CD1c-positive myeloid dendritic cell (primary cell): Measurements from ENCODE around the gene NCAM2.
"Not testable (repeated sequence)": the region's sequence is repeated elsewhere in the genome, so short reads cannot be mapped to it uniquely, and the experiment has no call there.

Experiments used
- DNase-seq: peaks from one replicate; pipeline ENCODE4 v3.0.0-alpha.2; 2016; ENCODE audit errors: extremely low spot score

Gene NCAM2

DNA sequence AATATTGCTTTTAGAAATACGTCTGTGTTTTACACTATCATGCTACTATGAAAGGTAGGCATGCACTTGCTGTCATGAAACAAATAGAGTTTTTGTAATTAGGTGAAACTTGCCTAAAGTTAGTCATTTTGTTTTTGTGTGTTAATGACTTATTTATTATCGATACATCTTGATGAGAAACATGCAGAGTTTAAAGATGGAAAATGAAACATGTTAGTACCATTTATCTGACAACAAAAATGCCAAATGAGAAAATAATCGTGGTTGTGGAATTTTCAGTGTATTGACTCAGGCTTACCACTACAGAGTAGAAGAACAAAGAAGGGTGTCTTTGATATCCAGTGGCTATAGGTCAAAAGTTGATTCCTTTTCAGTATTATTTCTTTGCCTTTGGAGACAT, 105.5 kb downstream of the NCAM2 start:
- no peak for DNase-seq

DNA sequence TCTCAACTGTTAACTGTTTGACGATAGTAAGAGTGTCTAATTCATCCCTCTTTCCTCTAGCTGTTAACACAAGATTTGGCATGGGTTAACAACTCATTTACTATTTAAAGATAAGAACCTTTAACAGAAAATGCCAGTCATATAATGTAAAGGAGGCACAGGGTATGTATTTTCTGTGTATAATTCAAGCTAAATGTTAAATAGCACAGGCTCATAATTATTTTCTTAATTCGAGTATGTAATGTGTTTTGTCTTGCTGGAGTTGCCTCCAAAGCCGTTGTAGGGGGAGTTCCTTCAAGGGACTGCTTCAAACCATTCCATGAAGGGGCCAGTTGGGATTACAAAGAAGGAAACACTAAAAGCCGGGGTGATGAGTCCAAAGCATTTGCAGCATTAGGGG, 111.5 kb downstream of the NCAM2 start:
- DNase-seq: no peak

DNA sequence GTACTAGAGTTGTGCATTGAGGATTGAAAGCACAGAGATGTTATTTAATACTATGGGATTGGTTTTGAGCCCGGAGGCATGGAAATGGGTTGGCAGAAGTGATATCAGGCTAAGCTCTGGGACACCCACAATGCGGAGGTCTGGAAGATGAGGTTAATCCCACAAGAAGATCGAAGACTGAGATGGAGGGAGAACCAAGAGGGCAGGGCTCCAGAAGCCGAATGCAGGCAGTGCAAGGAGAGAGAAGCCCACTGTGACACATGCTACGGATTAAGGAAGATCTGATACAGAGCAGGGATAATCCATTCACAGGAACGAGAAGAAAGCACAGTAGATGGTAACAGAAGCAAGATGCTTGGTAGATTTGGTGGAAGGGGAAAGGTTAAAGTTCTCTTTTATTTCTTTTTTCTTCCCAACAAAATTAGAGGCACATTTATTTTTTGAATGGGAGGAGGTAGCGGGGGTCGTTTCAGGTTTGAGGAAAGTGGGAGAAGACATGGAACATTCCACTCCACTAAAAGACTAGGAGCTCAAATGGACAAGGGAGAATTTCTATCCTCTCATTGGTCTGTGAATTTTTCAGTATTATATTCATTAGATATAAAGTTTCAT, 113.2 kb downstream of the NCAM2 start:
- no peak for DNase-seq

DNA sequence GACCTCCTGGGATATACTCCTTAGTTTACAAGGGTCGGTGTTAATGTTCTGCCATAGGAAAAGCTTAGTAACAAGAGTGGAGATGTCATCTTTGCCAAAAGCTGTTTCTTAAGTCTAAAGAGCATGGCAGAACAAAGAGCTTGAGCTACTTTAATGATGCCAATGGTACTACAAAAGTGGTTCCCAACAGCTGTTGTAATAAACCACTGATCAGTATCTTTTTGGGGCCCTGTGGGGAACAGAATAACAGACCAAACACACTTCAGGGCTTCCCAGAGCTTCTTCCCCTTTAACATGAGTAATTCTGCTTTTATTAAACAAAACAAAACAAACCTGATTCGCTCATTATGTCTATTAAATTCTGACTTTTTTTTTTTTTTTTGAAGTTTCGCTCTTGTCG, 116.3 kb downstream of the NCAM2 start:
- no peak for DNase-seq

DNA sequence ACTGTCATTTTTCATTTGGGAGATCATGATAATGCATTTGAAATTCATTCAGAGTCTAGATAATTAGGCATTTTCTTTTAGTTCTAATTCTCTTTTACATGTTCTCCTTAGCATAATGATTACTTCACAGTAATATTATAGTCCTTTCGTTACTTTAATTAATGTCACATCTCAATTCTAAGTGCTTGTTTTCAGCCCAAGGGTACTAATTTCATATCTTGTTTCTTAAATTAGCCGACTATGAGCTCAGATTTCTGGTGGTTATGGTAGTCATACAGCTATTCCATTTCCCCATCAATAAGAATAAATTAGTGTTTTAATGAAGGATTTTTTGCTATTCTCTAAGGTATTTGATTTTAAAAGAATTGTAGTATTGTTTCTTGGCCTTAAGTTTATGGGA, 120.9 kb downstream of the NCAM2 start:
- no peak for DNase-seq

DNA sequence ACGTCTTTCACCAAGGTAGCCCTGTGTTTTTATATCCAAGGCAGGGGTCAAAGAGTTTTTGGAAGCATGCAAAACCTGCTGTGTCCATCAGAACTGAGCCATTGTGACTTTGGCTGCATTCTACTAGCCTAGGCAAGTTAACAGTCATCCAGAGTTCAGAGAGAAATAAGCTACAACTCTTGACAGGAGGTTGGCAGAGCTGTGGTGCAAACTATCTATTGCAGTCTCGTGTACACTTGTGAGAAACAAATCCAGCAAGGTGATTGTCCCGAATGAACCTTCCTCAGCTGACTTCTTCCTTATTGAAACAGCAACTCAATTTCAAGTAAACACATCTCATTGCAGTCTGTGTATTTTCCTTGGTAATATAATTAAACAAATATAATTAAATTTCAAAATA, 124.5 kb downstream of the NCAM2 start:
- no peak for DNase-seq

DNA sequence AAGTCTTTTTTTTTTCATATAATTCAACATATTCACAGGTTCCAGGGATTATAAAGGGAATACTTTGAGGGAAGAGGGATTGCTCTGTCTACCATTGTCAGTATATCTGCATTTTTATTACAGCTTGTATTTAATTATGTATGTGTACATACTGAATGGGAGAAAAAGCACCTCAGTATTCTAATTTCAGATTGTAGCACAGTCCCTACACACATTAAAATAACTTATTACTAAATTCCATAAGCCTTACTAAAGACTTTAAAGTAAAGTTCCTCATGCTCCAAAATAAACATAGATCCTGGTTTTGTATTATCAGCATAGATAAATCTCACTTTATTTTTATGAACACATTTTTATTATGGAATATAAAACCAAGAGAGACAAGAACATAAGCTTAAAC, 134.2 kb downstream of the NCAM2 start:
- DNase-seq: no peak

DNA sequence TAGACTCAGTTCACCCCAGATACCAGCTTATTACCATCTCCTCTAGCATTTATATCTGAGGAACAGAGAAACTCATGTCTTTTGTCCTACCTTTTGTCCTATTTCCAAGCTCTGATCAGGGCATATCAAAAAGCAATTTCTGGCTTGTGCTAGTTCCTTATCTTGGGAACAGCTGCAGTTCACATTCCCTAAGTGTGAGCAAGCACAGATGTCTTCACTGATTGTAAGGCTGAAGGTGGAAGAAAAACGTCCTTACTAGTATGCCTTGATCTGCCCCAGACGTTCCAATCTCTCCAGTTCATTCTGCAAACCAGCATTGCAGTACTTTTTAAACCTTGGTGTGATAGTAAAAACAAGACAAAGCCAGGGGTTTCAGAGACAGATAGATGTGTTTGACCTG, 139.8 kb downstream of the NCAM2 start:
- no peak for DNase-seq

DNA sequence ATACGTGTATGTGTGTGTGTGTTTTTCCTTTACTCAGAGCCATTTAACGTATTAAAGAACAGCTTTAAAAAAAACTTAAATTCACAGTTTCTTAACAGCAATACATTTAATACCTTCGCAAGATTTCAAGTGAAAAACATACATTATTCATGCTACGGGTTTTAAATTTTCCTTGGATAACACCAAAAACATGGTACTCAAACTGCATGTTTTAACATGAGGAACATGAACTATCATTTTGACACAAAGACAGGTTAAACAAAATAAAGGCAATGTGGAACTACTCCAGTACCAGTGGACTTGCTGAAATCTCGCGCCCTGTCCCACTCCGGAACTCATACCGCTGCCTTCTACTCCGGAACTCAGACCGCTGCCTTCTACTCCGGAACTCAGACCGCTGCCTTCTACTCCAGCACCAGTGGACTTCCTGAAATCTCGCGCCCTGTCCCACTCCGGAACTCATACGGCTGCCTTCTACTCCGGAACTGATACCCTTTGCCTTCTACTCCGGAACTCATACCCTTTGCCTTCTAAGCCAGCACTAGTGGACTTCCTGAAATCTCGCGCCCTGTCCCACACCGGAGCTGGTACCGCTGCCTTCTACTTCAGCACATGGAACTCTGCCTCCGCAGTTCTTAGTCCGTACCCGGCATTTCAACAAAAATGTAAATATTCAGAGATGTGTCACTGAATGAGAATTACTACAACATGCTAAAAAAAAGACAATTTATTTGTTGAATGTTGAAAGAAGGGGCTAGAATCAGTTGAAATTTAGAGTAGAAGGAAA, 148.6 kb downstream of the NCAM2 start:
- no peak for DNase-seq

DNA sequence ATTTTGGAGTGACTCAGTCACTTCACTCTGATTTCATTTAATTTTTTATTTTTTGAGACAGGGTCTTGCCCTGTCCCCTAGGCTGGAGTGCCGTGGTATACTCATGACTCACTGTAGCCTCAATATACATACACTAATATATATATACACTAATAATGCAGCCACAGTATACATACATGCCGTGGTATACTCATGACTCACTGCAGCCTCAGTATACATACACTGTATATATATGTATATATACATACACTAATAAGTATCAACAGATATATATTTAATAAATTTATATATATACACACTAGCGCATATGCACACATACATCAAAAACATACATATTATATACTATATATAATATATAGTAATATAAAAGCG, 149.2 kb downstream of the NCAM2 start:
- no peak for DNase-seq

DNA sequence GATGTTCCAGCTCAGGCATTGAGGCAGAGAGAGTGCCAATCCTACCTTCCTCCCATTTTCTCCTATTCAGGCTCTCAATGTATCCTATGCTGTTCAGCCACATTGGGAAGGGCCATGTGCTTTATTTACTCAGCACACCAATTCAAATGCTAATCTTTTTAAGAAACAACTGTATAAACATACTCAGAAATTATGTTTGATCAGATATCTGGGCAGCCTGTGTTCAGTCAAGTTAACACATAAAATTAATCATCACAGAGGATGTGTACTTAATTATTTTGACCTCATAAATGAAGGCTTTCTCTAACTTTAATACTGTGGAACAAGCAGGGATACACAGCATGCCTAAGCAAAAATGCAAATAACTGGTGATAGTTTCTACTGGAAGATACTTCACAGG, 149.8 kb downstream of the NCAM2 start:
- DNase-seq: no peak

DNA sequence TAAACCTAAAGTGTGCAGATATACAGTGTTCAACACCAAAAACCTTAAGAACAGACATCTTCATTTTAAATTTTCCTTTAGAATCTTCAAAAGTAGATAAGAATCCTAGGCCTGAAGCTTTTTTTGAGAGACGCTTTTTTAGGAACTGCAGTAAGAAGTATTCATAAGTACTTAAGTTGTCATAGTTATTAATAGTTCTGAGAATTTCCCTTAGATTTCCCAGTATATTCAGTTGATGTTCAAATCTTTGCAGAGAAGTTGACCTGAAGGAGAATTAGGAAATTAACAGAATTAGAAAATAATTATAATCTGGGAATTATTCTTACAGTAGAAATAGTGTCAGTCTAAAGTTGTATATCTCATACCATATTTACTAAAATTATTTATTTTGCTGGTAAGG, 150.3 kb downstream of the NCAM2 start:
- no peak for DNase-seq

DNA sequence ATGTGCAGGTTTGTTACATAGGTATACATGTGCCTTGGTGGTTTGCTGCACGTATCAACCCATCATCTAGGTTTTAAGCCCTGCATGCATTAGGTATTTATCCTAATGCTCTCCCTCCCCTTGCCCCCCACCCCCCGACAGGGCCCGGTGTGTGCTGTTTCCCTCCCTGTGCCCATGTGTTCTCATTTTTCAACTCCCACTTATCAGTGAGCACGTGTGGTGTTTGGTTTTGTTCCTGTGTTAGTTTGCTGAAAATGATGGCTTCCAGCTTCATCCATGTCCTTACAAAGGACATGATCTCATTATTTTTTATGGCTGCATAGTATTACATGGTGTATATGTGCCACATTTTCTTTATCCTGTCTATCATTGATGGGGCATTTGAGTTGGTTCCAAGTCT, 151.2 kb downstream of the NCAM2 start:
- DNase-seq: not testable (repeated sequence)

DNA sequence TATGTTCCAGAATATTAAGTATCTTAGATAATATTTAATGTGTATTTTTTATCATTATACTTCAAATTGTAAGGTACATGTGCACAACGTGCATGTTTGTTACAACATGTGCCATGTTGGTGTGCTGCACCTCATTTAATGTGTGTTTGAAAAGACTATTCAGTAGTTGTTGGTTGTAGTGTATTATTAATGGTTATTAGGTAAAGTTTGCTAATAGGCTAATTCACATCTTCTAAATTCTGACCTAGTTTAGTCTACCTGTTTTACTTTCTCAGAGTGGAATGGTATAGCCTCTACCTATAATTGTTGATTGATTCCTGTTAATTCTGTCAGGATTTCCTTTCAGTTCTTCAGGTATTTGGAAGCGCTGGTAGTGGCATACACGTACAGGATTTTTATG, 153.0 kb downstream of the NCAM2 start:
- no peak for DNase-seq

DNA sequence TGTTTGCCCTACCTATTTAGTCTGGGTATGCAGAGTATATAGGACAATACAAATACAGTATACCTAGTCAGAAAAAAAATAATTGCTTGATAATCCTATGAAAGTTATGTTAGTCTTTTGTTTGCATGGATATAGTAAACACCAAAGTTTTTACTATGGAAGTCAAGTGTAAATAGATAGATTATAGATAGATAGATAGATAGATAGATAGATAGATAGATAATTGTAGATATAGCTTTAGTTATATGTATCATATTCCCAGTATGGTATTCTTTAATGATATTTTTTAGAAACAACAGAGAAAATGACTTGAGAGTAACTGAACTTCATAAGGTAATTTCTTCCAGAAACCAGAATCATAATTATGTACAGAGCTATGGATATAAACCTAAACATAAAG, 158.2 kb downstream of the NCAM2 start:
- DNase-seq: no peak

DNA sequence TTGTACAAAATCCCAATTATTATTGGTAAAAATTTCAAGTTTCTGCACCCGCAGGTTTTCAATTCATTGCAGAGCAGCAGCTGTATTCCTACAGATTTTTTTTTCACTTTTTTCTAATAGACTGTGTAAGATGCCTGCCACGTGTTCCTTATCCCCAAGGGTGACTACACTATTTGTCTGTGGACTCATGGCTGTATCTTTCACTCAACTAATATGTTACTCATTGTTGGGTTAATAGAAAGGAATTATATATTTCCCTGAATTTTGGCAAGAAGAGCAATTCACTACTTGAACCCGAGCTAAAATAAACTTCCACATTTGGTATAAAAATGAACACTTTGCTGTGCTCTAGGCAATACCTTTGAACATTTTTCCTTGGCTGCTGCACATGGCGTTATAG, 158.7 kb downstream of the NCAM2 start:
- DNase-seq: no peak

DNA sequence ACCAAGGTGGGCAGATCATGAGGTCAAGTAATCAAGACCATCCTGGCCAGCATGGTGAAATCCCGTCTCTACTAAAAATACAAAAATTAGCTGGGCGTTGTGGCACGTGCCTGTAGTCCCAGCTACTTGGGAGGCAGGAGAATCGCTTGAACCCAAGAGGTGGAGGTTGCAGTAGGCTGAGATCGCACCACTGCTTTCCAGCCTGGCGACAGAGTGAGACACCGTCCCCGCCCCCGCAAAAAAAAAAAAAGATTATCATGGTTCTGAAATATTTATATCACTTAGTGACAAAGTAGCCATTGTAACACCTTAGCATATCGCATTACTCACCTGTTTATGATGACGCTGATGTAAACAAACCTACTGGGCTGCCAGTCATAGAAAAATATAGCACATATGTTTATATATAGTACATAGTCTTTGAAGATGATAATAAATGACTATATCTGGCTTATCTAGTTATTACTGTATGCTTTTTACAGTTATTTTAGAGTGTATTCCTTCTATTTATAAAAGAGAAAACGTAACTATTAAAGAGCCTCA, 160.2 kb downstream of the NCAM2 start:
- no peak for DNase-seq

DNA sequence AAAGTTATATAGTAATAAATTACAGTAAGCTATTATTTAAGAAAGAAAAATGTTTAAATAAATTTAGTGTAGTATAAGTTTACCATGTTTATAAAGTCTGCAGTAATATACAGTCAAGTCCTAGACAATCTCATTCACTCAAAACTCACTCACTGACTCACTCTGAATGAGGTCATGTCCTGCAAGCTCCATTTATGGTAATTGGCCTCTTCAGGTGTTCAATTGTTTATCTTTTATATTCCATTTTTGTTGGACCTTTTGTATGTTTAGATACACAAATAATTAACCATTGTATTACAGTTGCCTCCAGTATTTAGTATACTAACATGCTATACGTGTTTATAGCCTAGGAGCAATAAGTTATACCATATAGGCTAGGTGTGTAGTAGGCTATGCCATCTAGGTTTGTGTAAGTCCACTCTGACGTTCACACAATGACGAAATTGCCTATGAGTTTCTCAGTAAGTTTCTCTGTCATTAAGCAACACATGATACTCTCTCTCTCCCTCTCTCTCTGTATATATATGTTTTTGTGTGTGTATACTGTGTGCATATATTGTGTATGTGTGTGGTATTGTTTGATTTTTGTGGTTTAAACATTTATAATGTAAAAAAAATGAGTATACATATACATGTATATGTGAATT, 161.2 kb downstream of the NCAM2 start:
- no peak for DNase-seq

DNA sequence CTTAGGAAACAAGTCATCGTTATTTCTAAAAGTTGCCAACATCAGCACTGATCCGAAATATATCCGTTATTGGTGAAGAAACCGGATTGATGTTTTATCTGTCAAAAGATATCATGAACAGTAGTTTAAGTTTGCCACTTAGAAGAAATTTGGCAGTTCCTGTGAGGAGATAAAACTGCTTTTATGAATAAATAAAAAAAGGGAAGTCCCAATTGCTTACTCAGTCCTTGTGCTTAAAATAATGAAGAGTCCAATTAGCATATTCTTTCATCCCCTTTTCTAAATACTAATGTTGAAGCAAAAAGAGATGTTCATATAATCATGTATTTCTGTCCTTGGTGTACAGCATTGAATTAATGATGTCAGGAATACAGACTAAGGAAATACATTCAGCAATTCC, 164.6 kb downstream of the NCAM2 start:
- DNase-seq: peak; percentile 34

DNA sequence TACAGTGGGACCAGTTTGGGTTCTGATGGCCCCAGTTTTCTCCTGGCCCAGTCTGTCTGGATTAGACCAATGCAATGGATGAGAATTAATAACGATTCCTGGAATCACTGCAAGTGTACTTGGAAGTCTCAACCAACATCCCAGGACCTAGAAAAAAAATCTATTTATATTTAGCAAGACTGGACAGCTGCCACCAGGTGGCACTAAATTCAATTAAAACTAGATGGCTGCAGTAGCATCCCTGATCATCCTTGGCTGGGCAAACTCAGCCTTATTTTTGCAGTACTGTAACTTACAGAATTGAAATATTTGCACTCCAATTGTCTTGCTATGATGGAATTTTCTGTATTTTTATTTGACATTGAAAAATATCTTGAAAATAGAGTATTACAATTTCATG, 165.7 kb downstream of the NCAM2 start:
- DNase-seq: peak; percentile 65

DNA sequence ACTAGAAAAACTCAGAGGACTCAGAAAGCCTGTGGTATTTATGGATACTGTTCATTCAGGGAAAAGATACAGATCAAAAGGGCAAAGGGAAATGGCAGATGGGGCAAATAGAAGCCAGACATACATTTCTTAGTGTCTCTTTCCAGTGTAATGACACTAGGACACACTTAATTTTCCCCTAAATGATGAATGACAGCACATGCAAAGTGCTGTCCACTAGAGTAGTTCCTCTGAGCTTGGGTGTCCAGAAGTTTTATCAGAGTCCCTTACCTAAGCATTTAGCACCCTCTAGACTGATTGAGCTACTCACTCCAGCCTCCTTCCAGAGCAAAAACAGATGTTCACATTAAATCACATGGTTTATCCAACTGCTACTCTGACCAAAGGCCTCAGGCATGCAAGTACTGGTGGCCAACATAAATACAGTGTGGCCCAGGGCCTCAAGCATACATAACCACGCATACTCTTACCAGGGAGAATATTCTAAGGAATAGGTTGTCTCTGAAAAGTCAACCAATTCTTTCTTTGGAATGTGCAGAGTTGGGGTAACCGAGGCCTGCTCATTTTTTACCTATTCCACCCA, 166.9 kb downstream of the NCAM2 start:
- DNase-seq: no peak

DNA sequence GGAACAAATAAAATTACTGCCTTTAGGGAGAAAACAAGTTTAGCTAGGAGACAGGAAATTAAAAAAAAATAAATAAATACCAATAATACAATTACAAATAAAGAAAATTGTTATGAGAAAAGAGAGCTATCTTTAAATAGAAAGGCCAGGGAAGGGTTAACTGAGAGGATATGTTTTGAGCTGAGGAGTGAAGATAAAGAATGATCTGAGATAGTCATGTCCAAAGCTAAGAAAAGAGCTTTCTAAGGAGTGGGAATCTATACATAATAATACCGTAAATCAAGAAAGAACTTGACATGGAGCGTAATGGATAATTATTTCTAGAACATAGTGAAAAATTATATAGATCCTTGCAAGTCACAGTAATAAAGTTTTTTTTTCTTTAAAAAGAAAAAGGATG, 176.5 kb downstream of the NCAM2 start:
- DNase-seq: no peak
